MM.1S (cell line): ENCODE measurements around the gene PRKAR2B.

Experiments
- DNase-seq: peaks from one replicate; pipeline ENCODE4 v3.0.0-alpha.2; 2015
- H2AFZ ChIP-seq: fragments of 300-600 bp; sonication (generic); 2 replicates; pipeline ENCODE4 v1.6.0; 2016; ENCODE audit warnings: antibody characterized with exemption, low read length
- H3F3A ChIP-seq: fragments of 300-600 bp; sonication (generic); 2 replicates; pipeline ENCODE4 v1.6.1; 2016; ENCODE audit warnings: mild to moderate bottlenecking, antibody characterized with exemption, low read length, moderate library complexity, mixed read lengths; ENCODE audit not compliant: insufficient read depth
- H3K27ac ChIP-seq: fragments of 300-600 bp; sonication (generic); 2 replicates; pipeline ENCODE4 v1.5.1; 2016; ENCODE audit warnings: mild to moderate bottlenecking, low read length
- H3K27me3 ChIP-seq: fragments of 300-600 bp; sonication (generic); replicated peaks from 2 replicates; pipeline ENCODE4 v1.6.0; 2016; ENCODE audit warnings: low read length; ENCODE audit not compliant: insufficient read depth
- H3K36me3 ChIP-seq: fragments of 300-600 bp; sonication (generic); replicated peaks from 2 replicates; pipeline ENCODE4 v1.6.1; 2016; ENCODE audit warnings: mild to moderate bottlenecking, low read length, mixed read lengths; ENCODE audit not compliant: insufficient read depth
- H3K4me1 ChIP-seq: fragments of 300-600 bp; sonication (generic); 2 replicates; pipeline ENCODE4 v1.6.1; 2016; ENCODE audit warnings: low read length, mixed read lengths
- H3K4me2 ChIP-seq: fragments of 300-600 bp; sonication (generic); 2 replicates; pipeline ENCODE4 v1.6.0; 2016; ENCODE audit warnings: low read depth, low read length
- H3K4me3 ChIP-seq: fragments of 300-600 bp; sonication (generic); 2 replicates; pipeline ENCODE4 v1.5.1; 2016; ENCODE audit warnings: low read length, mixed read lengths
- H3K79me2 ChIP-seq: fragments of 300-600 bp; sonication (generic); 2 replicates; pipeline ENCODE4 v1.6.1; 2016; ENCODE audit warnings: mixed run types, low read length, mixed read lengths
- H3K9ac ChIP-seq: fragments of 300-600 bp; sonication (generic); 2 replicates; pipeline ENCODE4 v1.6.1; 2016; ENCODE audit warnings: low read length, mixed read lengths
- H3K9me2 ChIP-seq: fragments of 300-600 bp; sonication (generic); replicated peaks from 2 replicates; pipeline ENCODE4 v1.6.1; 2016; ENCODE audit warnings: mild to moderate bottlenecking, low read length, mixed read lengths; ENCODE audit not compliant: insufficient read depth
- H3K9me3 ChIP-seq: fragments of 300-600 bp; sonication (generic); replicated peaks from 2 replicates; pipeline ENCODE4 v1.6.1; 2016; ENCODE audit warnings: mild to moderate bottlenecking, low read length, mixed read lengths; ENCODE audit not compliant: insufficient read depth
- H4K20me1 ChIP-seq: fragments of 300-600 bp; sonication (generic); 2 replicates; pipeline ENCODE4 v1.6.1; 2016; ENCODE audit warnings: mild to moderate bottlenecking, low read length, moderate library complexity, mixed read lengths; ENCODE audit not compliant: insufficient read depth
- CTCF ChIP-seq: fragments of 300-600 bp; sonication (generic); IDR thresholded peaks from 2 replicates; pipeline ENCODE4 v1.5.1; 2016; ENCODE audit warnings: antibody characterized with exemption, low read length, mixed read lengths
- EZH2 ChIP-seq: fragments of 300-600 bp; sonication (generic); optimal IDR thresholded peaks from 2 replicates; pipeline ENCODE3; 2017; ENCODE audit warnings: low read depth, mild to moderate bottlenecking, antibody characterized with exemption, low read length, mixed read lengths
- EZH2phosphoT487 ChIP-seq: fragments of 300-600 bp; sonication (generic); IDR thresholded peaks from 2 replicates; pipeline ENCODE4 v1.6.1; 2018; ENCODE audit warnings: antibody characterized with exemption, low read length

Gene PRKAR2B

GRCh38 chr7:107063245-107064120 lies 19.0 kb downstream of the PRKAR2B start:
- Histone ChIP-seq H3K4me3 (no peak overlapping the region), H3K4me1 (peaks cover 21% of the 10 kb centered on the region), H3K27me3 (no peaks in the 10 kb centered on the region), H4K20me1 (no peaks in the 10 kb centered on the region), H3K36me3 (no peaks in the 10 kb centered on the region), H3F3A (0 out of 2 replicates have a peak, but pooled peaks cover 3% of the 10 kb centered on the region), H3K4me2 (no peak overlapping the region), H3K79me2 (no peaks in the 10 kb centered on the region), H3K9me3 (no peaks in the 10 kb centered on the region), H3K27ac (no peak overlapping the region), H2AFZ (no peak overlapping the region), H3K9me2 (no peaks in the 10 kb centered on the region), H3K9ac (no peak overlapping the region)
- no peak for DNase-seq
- TF ChIP-seq EZH2 (no peak), CTCF (no peak), EZH2phosphoT487 (no peak)

GRCh38 chr7:107064255-107064654 lies 19.8 kb downstream of the PRKAR2B start:
- H3K36me3 ChIP-seq: no peaks in the 10 kb centered on the region
- H4K20me1 ChIP-seq: no peaks in the 10 kb centered on the region
- no peaks in the 10 kb centered on the region for H3K9me2 ChIP-seq
- no peak for DNase-seq
- H3K27ac ChIP-seq: no peak overlapping the region
- no peak overlapping the region for H3K9ac ChIP-seq
- no peak overlapping the region for H2AFZ ChIP-seq
- H3K79me2 ChIP-seq: no peaks in the 10 kb centered on the region
- no peaks in the 10 kb centered on the region for H3K27me3 ChIP-seq
- H3K9me3 ChIP-seq: no peaks in the 10 kb centered on the region
- peaks cover 22% of the 10 kb centered on the region for H3K4me1 ChIP-seq
- no peak overlapping the region for H3K4me2 ChIP-seq
- H3F3A ChIP-seq: 0 out of 2 replicates have a peak, but pooled peaks cover 3% of the 10 kb centered on the region
- H3K4me3 ChIP-seq: no peak overlapping the region
- TF ChIP-seq EZH2phosphoT487: no peak
- TF ChIP-seq CTCF: no peak
- no peak for TF ChIP-seq EZH2

GRCh38 chr7:107065929-107066247 lies 21.4 kb downstream of the PRKAR2B start:
- DNase-seq: no peak

More at GRCh38 chr7:107065929-107066247, 21.4 kb downstream of the PRKAR2B start:
- Histone ChIP-seq H2AFZ (no peak overlapping the region), H3F3A (0 out of 2 replicates have a peak, but pooled peaks cover 3% of the 10 kb centered on the region), H3K27ac (no peak overlapping the region), H3K4me3 (no peak overlapping the region), H3K4me1 (peaks cover 22% of the 10 kb centered on the region), H3K4me2 (peak overlapping the region; percentile 22; the same call in 1 of the 2 replicates), H4K20me1 (no peaks in the 10 kb centered on the region), H3K9me3 (no peaks in the 10 kb centered on the region), H3K9ac (no peak overlapping the region), H3K36me3 (no peaks in the 10 kb centered on the region), H3K27me3 (no peaks in the 10 kb centered on the region), H3K9me2 (no peaks in the 10 kb centered on the region), H3K79me2 (no peaks in the 10 kb centered on the region)
- no peak for TF ChIP-seq EZH2phosphoT487
- no peak for TF ChIP-seq CTCF
- no peak for TF ChIP-seq EZH2
